NCI-H774 (cell line): ENCODE results near the gene GHDC.
A peak's percentile ranks its signal among the peaks of the same experiment; 100 is the strongest.

Source experiments
- DNase-seq: peaks from one replicate; lab custom pipeline; 2025; lab: John Stamatoyannopoulos, UW

GHDC gene

DNA sequence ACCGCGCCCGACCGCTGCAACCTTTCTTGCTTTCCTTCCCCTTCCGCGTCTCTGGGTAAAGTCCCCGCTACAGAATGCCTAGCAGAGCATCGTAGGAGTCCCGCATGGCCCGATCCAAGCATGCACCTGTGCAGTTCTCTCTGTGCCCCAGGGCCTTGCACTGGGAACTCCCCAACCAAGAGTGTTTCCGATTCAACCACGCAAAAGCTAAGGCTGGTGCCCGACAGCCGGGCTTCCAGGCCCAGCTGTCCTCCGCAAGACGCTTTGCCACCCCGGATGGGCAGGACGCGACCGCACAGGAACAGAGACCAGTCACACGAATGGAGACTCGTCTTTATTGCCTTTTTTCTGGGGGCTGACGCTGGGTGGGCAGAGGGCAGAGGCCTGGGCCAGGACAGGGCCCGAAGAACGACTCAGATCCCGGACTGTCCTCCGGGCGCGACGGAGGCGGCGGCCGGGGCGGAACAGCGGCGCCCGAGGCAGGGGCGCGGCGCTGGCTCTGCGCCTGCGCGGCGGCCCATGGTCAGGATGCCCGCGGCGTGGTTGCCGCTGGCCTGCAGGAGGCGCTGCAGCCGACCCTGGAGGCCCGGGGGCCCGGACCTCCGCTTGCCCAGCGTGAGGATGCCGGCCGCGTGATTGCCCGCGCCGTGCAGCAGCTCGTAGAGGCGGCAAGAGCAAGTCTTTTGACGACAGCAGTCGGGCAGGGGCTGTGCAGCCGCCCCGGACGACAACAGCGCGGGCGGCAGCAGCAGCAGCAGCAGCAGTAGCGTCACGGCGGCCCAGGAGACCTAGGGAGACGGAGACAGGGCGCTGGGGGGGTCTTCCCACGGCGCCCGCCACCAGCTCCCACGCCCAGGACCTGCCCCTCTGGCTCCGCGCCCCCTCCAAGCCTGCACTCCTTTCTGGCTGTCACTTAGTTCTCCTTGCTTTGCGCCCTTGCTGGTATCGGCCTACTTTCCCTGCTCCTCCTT, 10.3 kb downstream of the GHDC start:
- peak; percentile 91 for DNase-seq

DNA sequence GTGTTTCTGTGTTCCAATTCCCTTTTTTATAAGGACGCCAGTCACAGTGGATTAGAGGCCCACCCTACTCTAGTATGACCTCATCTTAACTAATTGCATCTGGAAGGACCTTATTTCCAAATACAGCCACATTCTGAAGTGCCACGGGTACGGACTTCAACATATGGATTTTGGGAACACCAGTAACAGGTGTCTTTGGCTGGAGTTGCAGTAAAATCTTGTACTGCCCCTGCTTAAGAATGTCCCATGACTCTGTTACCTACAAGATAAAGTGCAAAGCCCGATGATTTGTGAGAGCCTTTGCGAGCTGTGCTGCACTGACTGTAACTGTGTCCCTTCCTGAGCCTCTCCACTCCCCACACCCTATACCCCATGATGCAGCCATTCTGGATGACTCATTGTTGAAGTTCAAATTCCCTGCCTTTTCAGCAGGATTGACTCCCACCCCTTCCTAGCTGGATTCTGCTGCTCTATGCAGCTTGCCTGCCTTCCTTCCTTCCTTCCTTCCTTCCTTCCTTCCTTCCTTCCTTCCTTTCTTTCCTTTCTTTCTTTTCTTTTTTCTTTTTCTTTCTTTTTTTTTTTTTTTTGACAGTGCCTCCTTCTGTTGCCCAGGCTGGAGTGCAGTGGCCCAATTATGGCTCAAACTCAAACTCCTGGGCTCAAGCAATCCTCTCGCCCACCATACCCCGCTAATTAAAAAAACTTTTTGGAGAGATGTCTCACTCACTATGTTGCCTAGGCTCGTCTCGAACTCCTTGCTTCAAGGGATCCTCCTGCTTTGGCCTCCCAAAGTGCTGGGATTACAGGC, 11.2 kb downstream of the GHDC start:
- DNase-seq, result peak; percentile 5

DNA sequence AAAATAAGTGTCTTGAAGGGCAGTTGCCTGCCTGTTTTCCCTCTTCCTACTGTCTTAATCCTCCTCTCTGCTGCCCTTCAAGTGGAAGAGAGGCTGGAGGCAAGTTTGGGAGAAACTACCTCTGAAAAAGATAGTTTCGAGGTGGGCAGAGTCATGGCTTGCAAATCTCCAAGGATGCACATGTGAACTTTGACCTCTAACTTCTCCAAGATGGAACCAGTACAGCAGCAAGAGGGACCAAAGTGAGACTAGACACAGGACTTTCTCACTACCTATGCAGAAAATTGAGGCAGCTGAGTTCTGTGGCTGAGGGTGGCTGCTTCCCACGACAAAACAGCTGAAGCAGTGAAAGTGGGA, 12.5 kb downstream of the GHDC start:
- no peak for DNase-seq

DNA sequence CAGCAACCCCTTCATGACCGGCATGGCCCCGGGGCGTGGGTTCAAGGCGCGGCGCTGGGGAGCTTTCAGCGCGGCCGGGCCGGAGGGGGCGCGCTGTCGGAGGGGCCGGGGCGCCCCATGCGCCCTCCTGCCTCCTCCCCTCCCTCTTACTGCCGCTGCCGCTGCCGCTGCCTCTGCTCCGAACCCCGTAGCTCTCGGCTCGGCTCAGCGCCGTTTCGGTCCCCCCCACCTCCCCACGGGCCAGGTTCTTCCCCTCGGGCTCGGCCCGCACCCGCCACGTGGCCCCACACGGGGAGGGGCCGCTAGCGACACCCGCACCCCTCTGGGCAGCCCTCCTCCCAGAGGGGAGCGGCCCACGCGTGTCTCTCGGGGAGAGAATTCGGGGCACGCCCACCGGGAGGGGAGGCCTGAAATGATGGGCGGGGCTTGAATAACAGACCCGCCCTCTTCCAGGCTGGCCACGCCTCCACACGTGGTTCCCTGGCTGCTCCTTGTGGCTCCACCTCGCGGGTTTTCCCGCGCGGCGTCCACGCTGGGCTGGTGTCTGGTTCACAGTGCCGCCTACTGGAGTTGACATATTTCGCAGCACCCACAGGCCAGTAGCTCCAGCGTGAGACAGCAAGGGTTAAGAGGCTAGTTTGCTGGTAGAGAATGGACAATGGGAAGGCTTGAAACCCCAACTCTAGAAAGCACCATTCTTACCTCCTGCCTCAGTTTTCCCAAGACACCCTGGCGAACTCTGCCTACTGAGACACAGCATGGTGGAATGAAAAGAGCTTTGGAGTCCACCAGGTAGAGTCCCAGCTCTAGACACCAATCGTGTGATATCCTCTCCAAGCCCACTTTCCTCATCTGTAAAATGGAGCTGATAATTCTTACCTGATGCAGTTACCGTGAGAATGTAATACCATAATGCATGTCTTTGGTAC, 13.1 kb downstream of the GHDC start, which contains the start of gene KCNH4:
KCNH4 (minus strand) TSS at position 221 of the 929 bp plus-strand sequence; CDS start at position 24, 197 bp downstream.
- peak; percentile 93 for DNase-seq

DNA sequence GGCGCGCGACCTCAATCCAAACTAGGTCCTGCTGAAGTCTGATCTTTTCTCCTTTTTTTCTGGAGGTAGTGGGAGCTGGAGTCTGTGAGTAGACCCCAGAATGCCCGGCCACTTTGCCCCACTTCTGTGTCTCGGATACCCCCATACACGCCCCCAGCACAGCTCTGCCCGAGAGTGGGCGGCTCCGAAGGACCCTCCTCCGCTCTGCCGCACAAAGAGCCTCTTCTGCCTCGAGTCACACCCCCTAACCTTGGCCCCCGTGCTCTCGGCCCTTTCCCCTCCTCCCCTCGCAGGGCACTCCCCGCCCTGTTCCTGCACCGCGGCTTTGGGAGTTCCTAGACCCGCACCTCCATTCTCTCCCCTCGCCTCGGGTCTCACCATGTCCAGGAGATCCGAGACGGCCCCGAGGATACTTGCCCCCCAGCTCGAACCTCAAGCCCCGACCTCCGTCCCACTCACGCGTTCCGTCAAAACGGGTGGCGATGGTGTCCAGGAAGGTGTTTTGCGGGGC, 13.8 kb downstream of the GHDC start:
- DNase-seq, result no peak

DNA sequence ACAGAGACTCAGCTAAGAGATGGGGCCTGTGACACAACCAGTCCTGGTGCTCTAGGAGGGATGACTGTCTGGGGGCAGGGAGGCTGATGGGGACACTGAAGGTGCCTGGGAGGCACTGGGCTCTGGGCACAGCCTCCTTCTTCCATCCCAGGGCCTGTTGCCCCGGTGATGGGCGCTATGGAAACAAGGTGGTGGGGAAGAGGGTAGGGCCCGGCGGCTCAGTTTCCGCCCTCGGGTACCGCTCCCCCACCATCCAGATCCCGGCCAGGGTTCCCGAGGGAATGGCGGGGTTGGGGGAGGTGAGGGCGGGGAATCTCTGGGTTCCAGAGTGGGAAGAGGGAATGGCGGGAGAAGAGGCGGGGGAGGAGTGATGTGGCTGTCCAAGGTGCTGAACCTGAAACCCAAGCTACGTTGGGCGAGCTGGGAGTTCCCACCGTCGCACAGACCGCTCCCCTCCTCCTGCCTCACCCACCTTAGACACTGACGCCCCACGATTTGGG, 14.3 kb downstream of the GHDC start:
- DNase-seq, result peak; percentile 11

DNA sequence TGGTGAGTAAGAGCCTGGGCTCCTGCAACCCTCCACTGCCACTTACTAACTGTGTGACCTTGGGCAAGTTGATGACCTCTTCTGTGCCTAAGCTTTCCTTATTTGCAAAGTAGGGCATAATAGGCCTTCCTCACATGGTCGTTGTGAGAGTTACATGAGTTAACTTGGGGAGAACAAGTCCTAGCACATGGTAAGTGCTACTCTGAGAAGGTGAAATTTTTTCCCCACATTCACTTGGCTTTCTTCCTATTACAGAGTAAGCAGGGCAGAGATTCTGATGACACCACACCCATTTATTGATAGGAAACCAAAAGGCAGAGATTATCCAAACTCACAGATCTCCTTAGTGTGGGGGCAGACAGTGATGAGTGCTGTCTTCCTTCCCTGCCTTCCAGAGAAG, 15.0 kb downstream of the GHDC start:
- DNase-seq, result no peak

DNA sequence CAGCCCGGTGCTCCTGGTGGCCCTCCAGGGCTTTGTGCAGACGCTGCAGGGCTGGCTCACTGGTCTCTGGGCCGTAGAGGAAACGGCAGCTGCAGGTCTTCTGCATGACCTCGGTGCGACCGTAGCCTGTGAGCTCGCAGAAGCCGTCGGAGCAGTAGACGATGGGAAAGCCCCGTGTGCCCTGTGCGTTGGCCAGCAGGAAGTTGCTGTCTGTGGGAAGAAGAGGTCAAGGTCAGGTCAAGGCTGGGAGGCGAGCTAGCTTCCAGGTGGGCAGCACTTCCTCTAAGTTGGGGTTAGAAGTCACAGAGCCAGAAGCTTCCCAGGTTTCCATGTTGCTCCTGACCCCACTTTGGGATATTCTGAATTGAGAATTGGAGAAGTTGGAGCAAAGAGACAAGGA, 15.5 kb downstream of the GHDC start:
- DNase-seq, result no peak

DNA sequence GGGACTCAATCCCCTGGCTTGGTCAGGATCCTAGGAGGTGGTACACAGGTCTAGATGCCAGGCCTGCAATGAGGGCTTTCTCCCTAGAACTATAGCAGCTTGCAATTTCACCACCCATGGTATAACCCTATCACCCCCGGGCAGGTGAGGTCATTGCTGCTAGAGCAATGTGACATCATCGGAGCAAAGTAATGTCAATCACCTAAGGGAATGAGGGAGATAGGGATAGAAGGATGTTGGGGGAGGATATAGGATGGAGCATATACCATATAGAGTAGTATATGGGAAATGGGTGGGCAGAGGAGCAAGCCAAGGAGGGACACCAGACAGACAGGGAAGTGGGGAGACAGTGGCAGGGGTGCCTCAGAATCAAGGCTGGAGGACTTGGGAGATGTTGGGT, 16.6 kb downstream of the GHDC start:
- DNase-seq, result no peak

DNA sequence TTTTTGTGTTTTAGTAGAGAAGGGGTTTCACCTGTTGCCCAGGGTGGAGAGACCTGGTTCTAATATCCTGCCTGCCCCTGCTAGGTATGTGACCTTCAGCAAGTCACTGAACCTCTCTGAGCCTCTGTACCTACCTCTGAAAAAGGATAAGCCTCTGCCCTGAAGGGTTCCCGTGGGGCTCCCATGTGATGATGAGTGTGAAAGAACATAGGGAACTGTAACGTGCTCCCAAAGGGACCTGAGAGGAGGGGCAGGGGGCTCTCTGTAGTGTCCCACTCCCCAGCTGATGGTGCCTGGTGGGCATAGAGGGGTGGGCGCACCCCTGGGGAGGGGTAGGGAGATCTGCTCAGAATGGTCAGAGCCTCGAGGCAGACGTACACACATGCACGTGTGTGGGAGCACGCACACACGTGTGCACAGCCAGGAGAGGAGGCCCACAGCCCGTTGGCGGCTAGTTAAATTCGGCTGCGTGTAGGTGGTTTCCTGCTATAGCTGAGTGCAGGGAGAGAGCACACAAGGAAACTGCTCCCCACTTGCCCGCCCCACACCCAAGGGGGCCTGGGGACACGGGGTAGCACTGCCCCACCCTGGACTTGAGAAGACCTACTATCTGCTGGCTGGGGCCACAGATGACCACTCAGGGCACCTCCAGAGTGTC, 20.0 kb downstream of the GHDC start:
- DNase-seq, result no peak

DNA sequence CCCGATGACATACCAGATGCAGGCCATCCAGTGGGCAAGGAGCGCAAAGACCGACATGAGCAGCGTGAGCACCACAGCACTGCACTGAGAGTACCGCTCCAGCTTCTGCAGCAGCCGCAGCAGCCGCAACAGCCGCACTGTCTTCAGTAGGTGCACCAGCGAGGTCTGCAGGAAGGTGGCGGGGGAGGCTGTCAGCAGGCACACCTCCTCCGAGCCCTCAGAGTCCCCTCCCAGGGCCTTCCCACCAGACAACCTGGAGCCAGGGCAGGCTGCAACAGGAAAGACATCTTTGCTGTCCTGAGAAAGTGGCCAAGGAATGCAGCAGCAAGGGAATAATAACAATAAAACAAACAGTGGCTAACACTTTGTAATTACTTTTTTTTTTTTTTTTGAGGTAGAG, 22.5 kb downstream of the GHDC start:
- DNase-seq, result no peak

DNA sequence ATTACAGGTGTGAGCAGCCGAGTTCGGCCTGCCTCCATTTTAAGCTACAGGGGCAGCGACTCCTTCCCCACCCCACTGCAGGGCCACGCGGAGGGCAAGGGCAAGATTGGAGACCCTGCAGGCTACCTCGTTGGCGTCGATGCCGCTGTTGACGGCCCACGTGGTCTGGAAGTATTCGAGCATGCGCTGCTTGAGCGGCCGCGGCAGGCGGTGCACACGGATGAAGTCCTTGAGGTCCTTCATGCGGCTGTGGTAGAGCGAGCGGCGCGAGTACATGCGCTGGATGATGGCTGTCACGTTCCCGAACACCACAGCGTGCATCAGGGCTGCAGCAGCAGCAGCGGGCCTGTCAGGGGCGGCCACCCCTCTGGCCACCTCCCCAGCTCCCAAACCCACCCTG, 24.9 kb downstream of the GHDC start:
- DNase-seq, result no peak

DNA sequence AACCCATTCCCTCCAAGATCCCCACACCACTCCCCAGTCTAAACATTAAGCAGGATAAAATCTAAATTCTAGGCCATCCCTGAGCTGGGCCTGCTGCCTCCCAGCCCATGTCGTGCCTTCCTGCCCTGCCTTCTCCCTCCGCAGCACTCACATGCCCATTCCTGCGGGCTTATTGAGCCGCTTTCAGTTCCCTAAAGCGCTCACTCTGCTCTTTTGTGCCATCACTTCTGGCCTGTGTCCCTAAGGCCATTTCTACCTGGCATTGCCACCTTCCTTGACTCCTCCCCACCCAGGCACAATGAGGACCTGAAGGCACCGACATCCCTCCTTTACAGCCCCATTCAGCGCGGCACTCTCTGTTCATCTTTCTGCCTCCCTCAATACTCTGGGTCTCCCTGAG, 26.5 kb downstream of the GHDC start:
- no peak for DNase-seq

DNA sequence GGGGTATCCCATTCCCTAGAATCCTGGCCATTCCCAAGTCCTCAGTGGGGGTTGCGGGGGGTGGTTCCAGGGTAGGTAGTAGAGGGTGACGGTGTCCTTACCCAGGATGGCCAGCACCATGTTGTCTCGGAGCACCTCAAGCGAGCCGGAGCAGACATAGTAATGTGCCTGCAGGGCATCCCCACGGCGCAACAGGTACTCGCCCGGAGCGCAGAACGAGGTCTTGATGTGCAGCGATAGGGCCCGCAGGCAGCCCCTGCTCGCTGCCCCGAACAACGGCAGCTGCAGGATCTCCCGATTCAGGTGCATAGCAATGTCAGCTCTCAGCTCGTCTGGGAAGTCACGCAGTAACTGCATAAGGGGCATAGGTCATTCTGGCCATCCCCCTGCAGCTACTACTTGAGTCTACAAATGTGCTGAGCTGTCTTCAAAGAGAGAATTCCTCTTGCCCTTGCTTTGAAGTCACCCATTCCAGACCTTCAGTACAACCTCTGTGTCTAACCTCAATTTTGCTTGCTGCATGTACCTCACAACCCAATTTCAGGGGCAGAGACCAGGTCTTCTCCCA, 28.0 kb downstream of the GHDC start:
- no peak for DNase-seq

DNA sequence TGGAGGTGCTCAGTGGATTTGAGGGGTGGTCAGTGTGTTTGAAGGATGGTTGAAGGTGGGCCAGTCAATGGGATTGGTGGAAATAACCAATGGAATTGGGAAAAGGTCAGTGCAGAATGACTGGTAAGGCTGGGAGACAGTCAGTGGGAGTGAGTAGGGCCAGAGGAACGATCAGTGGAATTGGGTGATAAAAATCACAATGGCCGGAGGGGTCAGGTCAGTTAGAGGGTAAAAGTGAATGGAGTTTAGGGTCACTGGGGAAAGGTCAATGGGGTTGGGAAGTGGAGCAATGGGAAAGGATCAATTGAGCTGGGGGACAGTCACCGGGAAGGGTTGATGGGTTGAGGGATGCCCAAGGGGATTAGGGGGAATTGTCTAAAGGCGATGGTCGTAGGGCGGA, 28.5 kb downstream of the GHDC start:
- DNase-seq, result no peak

DNA sequence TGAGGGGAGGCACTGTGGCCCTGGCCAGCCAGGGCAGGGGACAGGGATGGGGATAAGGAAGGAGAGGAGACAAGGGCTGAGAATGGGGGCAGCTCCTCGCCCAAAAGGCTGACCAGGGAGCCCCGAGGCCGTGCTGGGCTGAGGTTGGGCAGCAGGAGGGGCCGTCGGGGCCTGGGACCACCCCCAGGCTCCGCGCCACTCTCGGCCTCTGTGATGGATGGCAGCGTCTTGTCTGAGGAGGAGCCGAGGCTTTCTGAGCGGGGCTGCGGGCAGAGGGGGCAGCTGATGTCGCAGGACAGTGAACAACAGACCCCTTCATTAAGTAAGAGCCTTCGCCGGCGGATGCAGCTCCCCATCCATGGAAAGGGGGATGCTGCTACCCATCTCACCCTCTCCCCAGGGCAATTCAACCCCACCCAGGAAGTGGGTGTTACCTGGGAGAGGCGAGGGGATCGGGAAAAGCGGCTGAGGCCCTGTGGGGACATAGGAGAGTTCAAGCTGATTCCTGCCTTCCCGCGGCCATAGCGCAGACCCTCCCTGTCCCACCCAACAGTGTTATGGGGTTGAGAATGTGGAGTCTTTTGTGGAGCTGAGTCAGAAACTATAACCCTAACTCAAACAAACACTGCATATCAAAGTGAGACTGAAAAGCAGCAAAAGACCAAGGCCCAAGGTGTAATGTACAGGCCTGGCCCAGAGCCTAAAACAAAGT, 30.4 kb downstream of the GHDC start:
- no peak for DNase-seq

DNA sequence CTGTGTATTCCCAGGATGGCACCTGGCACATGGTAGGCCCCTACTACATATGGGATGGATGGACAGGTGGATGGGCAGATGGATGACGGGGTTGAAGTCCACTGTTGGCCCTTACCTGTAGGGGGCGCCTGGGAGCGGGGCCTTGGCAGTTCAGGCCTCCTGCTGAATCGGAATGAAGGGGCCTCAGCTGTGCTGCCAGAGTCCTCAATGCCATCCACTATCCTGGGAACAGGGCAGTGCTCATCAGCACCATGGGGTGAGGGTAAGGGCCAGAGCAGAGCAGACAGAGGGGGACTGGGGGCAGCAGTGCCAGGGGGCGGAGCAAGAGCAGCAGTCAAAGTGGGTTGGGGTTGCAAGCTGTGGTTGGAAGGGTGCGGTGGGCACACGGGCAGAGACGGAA, 31.2 kb downstream of the GHDC start:
- no peak for DNase-seq

DNA sequence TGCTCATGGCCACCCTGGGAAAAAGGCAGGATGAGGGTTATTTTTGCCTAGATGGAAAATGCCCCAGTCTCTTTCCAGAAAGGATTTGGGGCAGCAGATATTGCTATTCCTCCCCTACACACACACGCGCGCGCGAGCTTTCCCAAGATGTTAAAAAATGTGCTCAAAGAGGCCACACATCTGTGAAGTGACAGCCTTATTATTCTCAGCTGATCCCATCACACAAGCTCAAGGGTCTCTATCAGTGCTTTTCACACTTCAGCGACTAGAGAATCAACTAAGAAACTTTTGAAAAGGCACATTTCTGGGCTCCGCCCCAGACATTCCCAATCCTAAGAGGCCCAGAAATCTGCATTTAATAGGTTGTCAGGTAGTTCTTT, 33.8 kb downstream of the GHDC start:
- DNase-seq, result no peak

DNA sequence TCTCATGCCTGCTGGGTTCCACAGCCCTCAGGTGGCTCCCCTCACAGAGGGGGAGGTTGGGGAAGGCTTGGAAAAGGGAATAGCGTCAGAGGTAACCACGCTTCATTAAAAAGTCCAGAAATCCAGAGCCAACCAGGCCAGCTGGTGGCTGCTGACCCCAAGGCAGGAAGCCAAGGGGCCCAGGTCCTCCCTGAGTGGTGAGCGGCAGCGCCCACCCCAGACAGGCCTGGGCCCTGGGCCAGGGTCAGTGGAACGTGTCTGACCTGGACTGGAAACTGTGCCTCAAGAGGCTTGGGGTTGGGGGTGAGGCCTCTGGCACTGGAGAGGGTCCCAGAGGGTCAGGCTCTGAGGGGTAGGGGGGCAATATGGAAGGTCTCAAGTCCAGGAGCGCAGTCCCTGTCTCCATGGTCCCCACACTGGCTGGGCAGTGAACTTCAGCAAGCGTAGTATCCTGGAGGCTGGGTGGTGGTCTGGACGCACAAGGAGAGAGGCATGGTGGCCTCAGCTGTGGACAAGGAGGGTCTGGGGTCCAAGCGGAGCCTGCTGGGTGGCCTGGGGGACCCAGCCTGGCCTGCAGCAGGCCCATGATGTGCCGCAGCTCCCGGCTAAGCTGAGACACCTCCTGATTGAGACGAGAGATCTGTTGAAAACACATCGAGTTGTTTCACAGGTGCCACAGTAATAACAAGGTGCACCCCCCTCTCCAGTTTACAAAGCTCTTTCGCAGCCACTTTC, 34.3 kb downstream of the GHDC start:
- DNase-seq, result no peak
